Measurements from ENCODE around the gene RAP1A.

GRCh38 chr1:111720274-111720976, 100.8 kb downstream of the RAP1A start:
- TF ChIP-seq CTCF (IDR thresholded peaks at IDR 0.05) = no peak
- TF ChIP-seq POLR2A (IDR thresholded peaks at IDR 0.05) = no peak

Data from transverse colon (tissue), 3 donors.